Trophoblast cell (in vitro differentiated cells and primary cell): ENCODE measurements around the gene LGR4.
"Not testable (repeated sequence)": the region's sequence is repeated elsewhere in the genome, so short reads cannot be mapped to it uniquely, and the experiment has no call there.

Source experiments
- DNase-seq, 2 donors: peaks; one replicate each; pipeline ENCODE4 v3.0.0-alpha.2; 2016
- H2AFZ ChIP-seq: 2 replicates; pipeline ENCODE4 v1.6.1; 2013; ENCODE audit warnings: low read length, moderate library complexity, mild to moderate bottlenecking; ENCODE audit not compliant: insufficient read depth, poor library complexity
- H2AK5ac ChIP-seq: 2 replicates; pipeline ENCODE4 v1.6.1; 2013; ENCODE audit warnings: mild to moderate bottlenecking, low read length
- H2BK120ac ChIP-seq: 2 replicates; pipeline ENCODE4 v1.6.1; 2013; ENCODE audit warnings: low read length, mild to moderate bottlenecking, moderate library complexity; ENCODE audit not compliant: insufficient read depth, poor library complexity
- H2BK12ac ChIP-seq: 2 replicates; pipeline ENCODE4 v1.6.1; 2013; ENCODE audit warnings: mild to moderate bottlenecking, low read length, moderate library complexity
- H2BK5ac ChIP-seq: 2 replicates; pipeline ENCODE4 v1.6.1; 2013; ENCODE audit warnings: low read length, low read depth, moderate library complexity, mild to moderate bottlenecking; ENCODE audit not compliant: poor library complexity
- H3K14ac ChIP-seq: 2 replicates; pipeline ENCODE4 v1.6.1; 2013; ENCODE audit warnings: mild to moderate bottlenecking, low read length
- H3K18ac ChIP-seq: 2 replicates; pipeline ENCODE4 v1.6.1; 2013; ENCODE audit warnings: mild to moderate bottlenecking, low read length
- H3K23ac ChIP-seq: 2 replicates; pipeline ENCODE4 v1.6.1; 2013; ENCODE audit warnings: low read length
- H3K27ac ChIP-seq: 2 replicates; pipeline ENCODE4 v1.5.1; 2013; ENCODE audit warnings: low read depth, mild to moderate bottlenecking, inconsistent platforms, low read length, moderate library complexity
- H3K27me3 ChIP-seq: 2 replicates; pipeline ENCODE4 v1.6.1; 2013; ENCODE audit warnings: inconsistent platforms, mild to moderate bottlenecking, low read length, moderate library complexity; ENCODE audit not compliant: insufficient read depth
- H3K36me3 ChIP-seq, 2 experiments: 1 replicate in 1 of 2; 2 replicates in 1 of 2; pipeline ENCODE4 v1.6.1; 2013; ENCODE audit warnings: low read length in 2 of 2, mild to moderate bottlenecking in 2 of 2, moderate library complexity in 1 of 2; ENCODE audit not compliant: insufficient read depth in 2 of 2, control insufficient read depth in 1 of 2
- H3K4ac ChIP-seq: 2 replicates; pipeline ENCODE4 v1.6.1; 2013; ENCODE audit warnings: low read depth, mild to moderate bottlenecking, low read length, moderate library complexity
- H3K4me1 ChIP-seq, 2 experiments: 1 replicate in 1 of 2; 2 replicates in 1 of 2; pipeline ENCODE4 v1.6.1; 2013; ENCODE audit warnings: low read length in 2 of 2, mild to moderate bottlenecking in 2 of 2, moderate library complexity in 1 of 2; ENCODE audit not compliant: insufficient read depth in 2 of 2, control insufficient read depth in 1 of 2
- H3K4me2 ChIP-seq: 2 replicates; pipeline ENCODE4 v1.6.1; 2013; ENCODE audit warnings: inconsistent platforms, mild to moderate bottlenecking, low read length, moderate library complexity
- H3K4me3 ChIP-seq: 2 replicates; pipeline ENCODE4 v1.5.1; 2013; ENCODE audit warnings: mild to moderate bottlenecking, low read depth, low read length, inconsistent platforms
- H3K79me1 ChIP-seq: one replicate; pipeline ENCODE4 v1.6.1; 2013; ENCODE audit warnings: low read length
- H3K79me2 ChIP-seq: 2 replicates; pipeline ENCODE4 v1.6.1; 2013; ENCODE audit warnings: low read length, mild to moderate bottlenecking; ENCODE audit not compliant: control insufficient read depth, insufficient read depth, poor library complexity
- H3K9ac ChIP-seq: 2 replicates; pipeline ENCODE4 v1.6.1; 2013; ENCODE audit warnings: mild to moderate bottlenecking, low read length
- H3K9me3 ChIP-seq: 2 replicates; pipeline ENCODE4 v1.6.1; 2013; ENCODE audit warnings: low read depth, mild to moderate bottlenecking, control low read depth, inconsistent platforms, low read length; ENCODE audit not compliant: insufficient read depth
- H4K12ac ChIP-seq: 2 replicates; pipeline ENCODE4 v1.6.1; 2013; ENCODE audit warnings: low read depth, mild to moderate bottlenecking, low read length, moderate library complexity
- H4K8ac ChIP-seq: 2 replicates; pipeline ENCODE4 v1.6.1; 2013; ENCODE audit warnings: low read depth, mild to moderate bottlenecking, low read length, moderate library complexity
- H4K91ac ChIP-seq: one replicate; pipeline ENCODE4 v1.6.1; 2013; ENCODE audit warnings: low read depth, mild to moderate bottlenecking, low read length, moderate library complexity
- WGBS: extraction: QIAGEN DNeasy Blood & Tissue Kit; methylation state at CpG from one replicate; pipeline ENCODE4 v1.1.7; 2013; ENCODE audit warnings: missing lambda C conversion rate; ENCODE audit not compliant: insufficient read length, insufficient coverage; ENCODE audit errors: extremely low coverage; 5-methylcytosine and 5-hydroxymethylcytosine counted together

LGR4 gene

GRCh38 chr11:27453701-27454100 is 18.9 kb downstream of the LGR4 start:
- Histone ChIP-seq H3K79me1 (no peaks in the 10 kb centered on the region), H3K4ac (no peak overlapping the region), H2BK120ac (no peak overlapping the region), H2BK12ac (no peak overlapping the region), H4K8ac (no peak overlapping the region), H4K91ac (no peak overlapping the region), H3K4me2 (no peak overlapping the region), H3K79me2 (peaks cover 2% of the 10 kb centered on the region), H3K23ac (no peak overlapping the region), H3K27me3 (no peaks in the 10 kb centered on the region), H3K36me3 (no peaks in the 10 kb centered on the region), H4K12ac (no peak overlapping the region), H2AFZ (no peak overlapping the region), H3K18ac (no peak overlapping the region), H2BK5ac (no peak overlapping the region), H2AK5ac (no peak overlapping the region), H3K4me3 (no peak overlapping the region), H3K9ac (no peak overlapping the region), H3K9me3 (no peaks in the 10 kb centered on the region), H3K14ac (no peak overlapping the region), H3K4me1 (peaks cover 0 to 2% of the 10 kb centered on the region in 2 experiments), H3K27ac (no peak overlapping the region)
- no CpG with 5 or more reads among the region's 1 CpG for WGBS
- peak; percentile 41 to 75 for DNase-seq

GRCh38 chr11:27452147-27452546 is 20.4 kb downstream of the LGR4 start:
- Histone ChIP-seq H3K4me2 (no peak overlapping the region), H2BK12ac (no peak overlapping the region), H3K27ac (no peak overlapping the region), H4K12ac (no peak overlapping the region), H2BK5ac (no peak overlapping the region), H3K23ac (no peak overlapping the region), H2AK5ac (no peak overlapping the region), H4K91ac (no peak overlapping the region), H3K9me3 (no peaks in the 10 kb centered on the region), H2AFZ (no peak overlapping the region), H3K36me3 (no peaks in the 10 kb centered on the region), H3K14ac (no peak overlapping the region), H3K79me2 (no peaks in the 10 kb centered on the region), H3K27me3 (no peaks in the 10 kb centered on the region), H3K4ac (peak overlapping the region; percentile 55), H3K79me1 (no peaks in the 10 kb centered on the region), H3K4me1 (peaks cover 0 to 3% of the 10 kb centered on the region in 2 experiments), H2BK120ac (no peak overlapping the region), H3K18ac (no peak overlapping the region), H4K8ac (no peak overlapping the region), H3K9ac (no peak overlapping the region), H3K4me3 (no peak overlapping the region)
- peak in 1 of 2 donors; percentile 21 for DNase-seq
- no CpG with 5 or more reads among the region's 3 CpGs for WGBS

- H2AK5ac ChIP-seq = no peak overlapping the region
- peaks cover 0 to 3% of the 10 kb centered on the region in 2 experiments for H3K4me1 ChIP-seq
- no peaks in the 10 kb centered on the region for H3K79me1 ChIP-seq
- H3K79me2 ChIP-seq = no peaks in the 10 kb centered on the region
- no peak overlapping the region for H3K27ac ChIP-seq
- no peak overlapping the region for H4K91ac ChIP-seq
- DNase-seq = no peak
- H2BK5ac ChIP-seq = no peak overlapping the region
- H2BK120ac ChIP-seq = no peak overlapping the region
- H3K18ac ChIP-seq = no peak overlapping the region
- H3K27me3 ChIP-seq = no peaks in the 10 kb centered on the region
- H3K9ac ChIP-seq = no peak overlapping the region
- WGBS = no CpG with 5 or more reads among the region's 1 CpG
- no peaks in the 10 kb centered on the region for H3K9me3 ChIP-seq
- no peak overlapping the region for H3K23ac ChIP-seq
- no peak overlapping the region for H4K8ac ChIP-seq
- H3K4me3 ChIP-seq = no peak overlapping the region
- no peak overlapping the region for H2AFZ ChIP-seq
- H3K4ac ChIP-seq = peak overlapping the region; percentile 55
- no peak overlapping the region for H2BK12ac ChIP-seq
- no peak overlapping the region for H3K4me2 ChIP-seq
- H4K12ac ChIP-seq = no peak overlapping the region
- H3K36me3 ChIP-seq = no peaks in the 10 kb centered on the region
- no peak overlapping the region for H3K14ac ChIP-seq
These were observed 21.2 kb downstream of the LGR4 start for GRCh38 chr11:27451244-27451965.

DNA sequence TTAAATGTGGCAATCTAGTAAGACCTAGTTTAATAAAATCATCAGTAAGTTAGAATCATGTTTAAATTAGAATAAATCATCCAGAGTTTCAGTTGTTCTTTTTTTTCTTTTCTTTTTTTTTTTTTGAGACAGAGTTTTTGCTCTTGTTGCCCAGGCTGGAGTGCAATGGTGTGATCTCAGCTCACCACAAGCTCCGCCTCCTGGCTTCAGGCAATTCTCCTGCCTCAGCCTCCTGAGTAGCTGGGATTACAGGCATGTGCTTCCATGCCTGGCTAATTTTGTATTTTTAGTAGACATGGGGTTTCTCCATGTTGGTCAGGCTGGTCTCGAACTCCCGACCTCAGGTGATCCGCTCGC is 24.4 kb downstream of the LGR4 start:
- H4K8ac ChIP-seq, H3K4me1 ChIP-seq, H3K18ac ChIP-seq, H2AK5ac ChIP-seq, H4K12ac ChIP-seq, H3K14ac ChIP-seq, H2BK12ac ChIP-seq, DNase-seq, H3K4me3 ChIP-seq, H3K4me2 ChIP-seq, H3K9me3 ChIP-seq, H2AFZ ChIP-seq, H3K9ac ChIP-seq, H3K27ac ChIP-seq, H3K79me1 ChIP-seq, H2BK120ac ChIP-seq, H3K27me3 ChIP-seq, H2BK5ac ChIP-seq, H3K36me3 ChIP-seq, H4K91ac ChIP-seq, H3K79me2 ChIP-seq, H3K4ac ChIP-seq, H3K23ac ChIP-seq: not testable (repeated sequence)
- WGBS = no CpG with 5 or more reads among the region's 5 CpGs
